HCT116 (cell line): Measurements from ENCODE around the gene SULT1A2. TPM values are rescaled to one million over a fixed set of nuclear protein-coding genes. Genes with fewer than 3 reads are reported as not detected.

ENCODE experiments used
- ATAC-seq: fragments of 200-7000 bp; cut with Tn5 transposase; 2 replicates; pipeline ENCODE4 v1.9.1; 2020; ENCODE audit warnings: mild to moderate bottlenecking, moderate library complexity
- BruUV-seq: library from RNA; stranded (reverse); fragments of 400-500 nt; replicated peaks from 2 replicates; lab custom pipeline; 2021; lab: Mats Ljungman, UMichigan
- CTCF ChIA-PET: fragments of 300-600 bp; sonication (Branson Sonifier 250); formaldehyde crosslinking; loops from one replicate; lab custom pipeline; 2021; ENCODE audit warnings: antibody characterized with exemption; lab: Charles Lee
- POLR2A ChIA-PET: fragments of 300-600, 350-600 bp; sonication (Branson Sonifier 250); formaldehyde crosslinking; loops from one replicate; lab custom pipeline; 2021; ENCODE audit warnings: antibody characterized with exemption; lab: Charles Lee
- RAD21 ChIA-PET, 2 experiments: fragments of 300-600 bp; sonication (Branson Sonifier 250); formaldehyde crosslinking; loops; one replicate each; lab custom pipeline; 2023; ENCODE audit warnings: low total read pairs in 2 of 2; ENCODE audit not compliant: uncharacterized antibody in 2 of 2, unreplicated experiment in 2 of 2, low non-redundant PET in 1 of 2; lab: Charles Lee
- DNase-seq: peaks from one replicate; pipeline ENCODE4 v3.0.0-alpha.2; 2010; ENCODE audit warnings: low read depth, low spot score
- H2AFZ ChIP-seq: fragments of 200-600 bp; shearing (Covaris generic), sonication (generic); 2 replicates; pipeline ENCODE4 v1.6.1; 2017; ENCODE audit warnings: low read depth, mixed run types, mixed read lengths, antibody characterized with exemption, low read length; ENCODE audit not compliant: poor library complexity, severe bottlenecking
- H3K27ac ChIP-seq: 2 replicates; pipeline ENCODE4 v1.5.1; 2012; ENCODE audit warnings: low read depth, low read length
- H3K27me3 ChIP-seq: fragments of 200-600 bp; sonication (generic); 2 replicates; pipeline ENCODE4 v1.6.1; 2016; ENCODE audit warnings: mixed run types, low read length, mixed read lengths; ENCODE audit not compliant: insufficient read depth
- H3K36me3 ChIP-seq, 2 experiments: fragments of 200-500 bp in 1 of 2; fragments of 200-600 bp in 1 of 2; sonication (Bioruptor generic) in 1 of 2; sonication (generic) in 1 of 2; 2 replicates each; pipeline versions ENCODE4 v1.5.1 to v1.6.1; 2014 to 2016; ENCODE audit warnings: low read length in 2 of 2, inconsistent platforms in 1 of 2, mixed read lengths in 1 of 2, mixed run types in 1 of 2; ENCODE audit not compliant: insufficient read depth in 2 of 2, control insufficient read depth in 1 of 2
- H3K4me1 ChIP-seq, 2 experiments: fragments of 200-600 bp in 1 of 2; sonication (generic) in 1 of 2; 2 replicates each; pipeline versions ENCODE4 v1.5.1 to v1.6.1; 2012 to 2017; ENCODE audit warnings: low read length in 2 of 2, inconsistent platforms in 1 of 2, mild to moderate bottlenecking in 1 of 2, mixed read lengths in 1 of 2, mixed run types in 1 of 2, moderate library complexity in 1 of 2; ENCODE audit not compliant: insufficient read depth in 2 of 2, control insufficient read depth in 1 of 2
- H3K4me2 ChIP-seq: fragments of 200-600 bp; sonication (generic); 2 replicates; pipeline ENCODE4 v1.6.1; 2017; ENCODE audit warnings: mixed run types, low read length, mixed read lengths
- H3K4me3 ChIP-seq, 2 experiments: fragments of 200-600 bp in 1 of 2; sonication (generic) in 1 of 2; replicated peaks in 1 of 2; 2 replicates each; pipeline ENCODE4 v1.5.1; 2011 to 2016; ENCODE audit warnings: low read length in 2 of 2, control low read depth in 1 of 2, low read depth in 1 of 2, mild to moderate bottlenecking in 1 of 2, mixed read lengths in 1 of 2, mixed run types in 1 of 2
- H3K79me2 ChIP-seq: fragments of 200-600 bp; sonication (generic); 2 replicates; pipeline ENCODE4 v1.6.1; 2017; ENCODE audit warnings: mild to moderate bottlenecking, mixed run types, low read length, moderate library complexity, mixed read lengths; ENCODE audit not compliant: insufficient read depth
- H3K9ac ChIP-seq: fragments of 200-600 bp; sonication (generic); 2 replicates; pipeline ENCODE4 v1.6.1; 2016; ENCODE audit warnings: low read length, mixed read lengths
- H3K9me2 ChIP-seq: fragments of 200-600 bp; sonication (generic), shearing (Covaris generic); 2 replicates; pipeline ENCODE4 v1.6.1; 2017; ENCODE audit warnings: mixed run types, mild to moderate bottlenecking, moderate library complexity; ENCODE audit not compliant: insufficient read depth
- H3K9me3 ChIP-seq, 2 experiments: fragments of 200-500 bp in 1 of 2; fragments of 200-600 bp in 1 of 2; sonication (Bioruptor generic) in 1 of 2; sonication (generic) in 1 of 2; 2 replicates each; pipeline ENCODE4 v1.6.1; 2014 to 2017; ENCODE audit warnings: low read length in 2 of 2, mixed read lengths in 2 of 2, inconsistent platforms in 1 of 2, low read depth in 1 of 2, mild to moderate bottlenecking in 1 of 2, mixed run types in 1 of 2, moderate library complexity in 1 of 2; ENCODE audit not compliant: control insufficient read depth in 1 of 2, insufficient read depth in 1 of 2
- H4K20me1 ChIP-seq: fragments of 200-600 bp; sonication (generic), shearing (Covaris generic); 2 replicates; pipeline ENCODE4 v1.6.1; 2017; ENCODE audit warnings: mixed run types, mild to moderate bottlenecking, moderate library complexity; ENCODE audit not compliant: insufficient read depth
- CBX3 ChIP-seq: IDR thresholded peaks from 2 replicates; pipeline ENCODE4 v1.6.1; 2012; ENCODE audit warnings: low read depth
- CEBPB ChIP-seq: IDR thresholded peaks from 2 replicates; pipeline ENCODE4 v1.6.1; 2012; ENCODE audit warnings: low read depth
- EGR1 ChIP-seq: IDR thresholded peaks from 2 replicates; pipeline ENCODE4 v1.6.1; 2012; ENCODE audit warnings: low read depth
- ELF1 ChIP-seq: IDR thresholded peaks from 2 replicates; pipeline ENCODE4 v1.6.1; 2012; ENCODE audit warnings: low read depth, borderline replicate concordance
- EZH2 ChIP-seq: fragments of 200-600 bp; sonication (generic); IDR thresholded peaks from 2 replicates; pipeline ENCODE4 v1.6.1; 2017; ENCODE audit warnings: antibody characterized with exemption, mixed run types
- EZH2phosphoT487 ChIP-seq: fragments of 200-600 bp; IDR thresholded peaks from 2 replicates; pipeline ENCODE4 v1.6.1; 2018; ENCODE audit warnings: antibody characterized with exemption, borderline replicate concordance
- FOSL1 ChIP-seq: IDR thresholded peaks from 2 replicates; pipeline ENCODE4 v1.6.1; 2012; ENCODE audit warnings: low read depth
- JUND ChIP-seq: IDR thresholded peaks from 2 replicates; pipeline ENCODE4 v1.6.1; 2012
- POLR2A ChIP-seq: IDR thresholded peaks from 2 replicates; pipeline ENCODE4 v1.7.0; 2011; ENCODE audit warnings: borderline replicate concordance; ENCODE audit not compliant: insufficient read depth, insufficient read length; ENCODE audit errors: extremely low read depth
- POLR2AphosphoS5 ChIP-seq: IDR thresholded peaks from 2 replicates; pipeline ENCODE4 v1.6.1; 2011; ENCODE audit warnings: mild to moderate bottlenecking, low read depth, low read length, moderate library complexity
- REST ChIP-seq: IDR thresholded peaks from 2 replicates; pipeline ENCODE4 v1.6.1; 2012; ENCODE audit warnings: low read depth
- SIN3A ChIP-seq: IDR thresholded peaks from 2 replicates; pipeline ENCODE4 v1.6.1; 2012; ENCODE audit warnings: low read depth
- SP1 ChIP-seq: IDR thresholded peaks from 2 replicates; pipeline ENCODE4 v1.6.1; 2012; ENCODE audit warnings: low read depth
- TCF7L2 ChIP-seq: IDR thresholded peaks from 2 replicates; pipeline ENCODE4 v1.7.0; 2011; ENCODE audit warnings: borderline replicate concordance, inconsistent platforms; ENCODE audit not compliant: insufficient read depth, insufficient read length; ENCODE audit errors: extremely low read depth
- YY1 ChIP-seq: IDR thresholded peaks from 2 replicates; pipeline ENCODE4 v1.6.1; 2011; ENCODE audit warnings: low read length, low read depth, moderate library complexity, mild to moderate bottlenecking; ENCODE audit not compliant: insufficient replicate concordance; ENCODE audit errors: extremely low read depth
- ZFX ChIP-seq: fragments of 450-650 bp; IDR thresholded peaks from 2 replicates; pipeline ENCODE4 v1.6.1; 2017
- ZNF274 ChIP-seq: fragments of 200-500 bp; sonication (Bioruptor generic); IDR thresholded peaks from 2 replicates; pipeline ENCODE4 v1.6.1; 2014; ENCODE audit warnings: mild to moderate bottlenecking, low read depth, low read length, inconsistent platforms
- intact Hi-C: fragments of 100-400 bp; cut with micrococcal nuclease; formaldehyde crosslinking; loops from 2 replicates; pipeline ENCODE4 v1.10.0; 2022
- total RNA-seq: library from RNA; stranded (reverse); gene quantifications from one replicate; pipeline ENCODE4 v1.2.1, GENCODE V29; 2021; ENCODE audit not compliant: unreplicated experiment
- TF ChIP-seq, protein P1 (sequence below), 3 experiments: fragments of 200-600 bp in 1 of 3; sonication (generic) in 1 of 3; IDR thresholded peaks in 2 of 3; conservative IDR thresholded peaks in 1 of 3; 2 replicates each; pipeline ENCODE4 v1.5.1; 2012 to 2017; ENCODE audit warnings: low read depth in 2 of 3, low read length in 2 of 3, antibody characterized with exemption in 1 of 3, borderline replicate concordance in 1 of 3, control low read depth in 1 of 3, mild to moderate bottlenecking in 1 of 3, mixed read lengths in 1 of 3, mixed run types in 1 of 3, moderate library complexity in 1 of 3; ENCODE audit not compliant: insufficient read depth in 1 of 3
- TF ChIP-seq, protein P2 (sequence below): IDR thresholded peaks from 2 replicates; pipeline ENCODE4 v1.6.1; 2012
- TF ChIP-seq, protein P3 (sequence below): IDR thresholded peaks from 2 replicates; pipeline ENCODE4 v1.6.1; 2011; ENCODE audit warnings: mild to moderate bottlenecking, low read length, moderate library complexity; ENCODE audit not compliant: insufficient replicate concordance; ENCODE audit errors: extremely low read depth

SULT1A2 gene
- total RNA-seq, 1 experiment from 2014 or later, result 1.9 TPM

DNA sequence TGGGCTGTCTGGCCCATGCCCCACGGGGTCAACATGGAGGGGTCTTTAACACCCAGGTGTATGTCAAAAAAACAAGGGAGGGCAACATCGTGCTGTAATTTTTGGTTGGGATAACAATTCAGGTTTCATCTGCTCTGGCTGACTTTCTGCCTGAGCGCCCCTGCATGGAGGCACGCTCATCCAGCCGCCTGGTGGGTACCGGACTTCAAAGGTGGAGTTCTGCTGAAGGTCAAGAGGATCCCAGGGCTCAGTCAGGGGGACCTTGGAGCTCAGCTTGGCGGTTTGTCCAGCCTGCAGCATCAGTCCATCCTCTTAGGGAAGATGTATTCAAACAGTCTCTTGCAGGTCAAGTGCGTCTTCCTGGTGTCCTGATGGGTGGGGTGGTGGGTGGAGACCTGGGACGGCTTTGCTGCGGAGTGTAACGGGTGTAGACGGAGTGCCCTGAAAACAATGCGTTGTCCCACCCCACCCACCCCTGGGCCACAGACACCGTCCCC is 48.5 kb downstream of the SULT1A2 start:
- TF ChIP-seq POLR2A (no peak), FOSL1 (no peak), TCF7L2 (no peak), JUND (no peak), EZH2 (no peak), CEBPB (no peak), EZH2phosphoT487 (no peak), ZNF274 (no peak), EGR1 (no peak), ZFX (no peak), SIN3A (no peak), CBX3 (no peak), POLR2AphosphoS5 (no peak), SP1 (no peak), REST (no peak), ELF1 (no peak), YY1 (no peak)
- TF ChIP-seq, protein P1, sequence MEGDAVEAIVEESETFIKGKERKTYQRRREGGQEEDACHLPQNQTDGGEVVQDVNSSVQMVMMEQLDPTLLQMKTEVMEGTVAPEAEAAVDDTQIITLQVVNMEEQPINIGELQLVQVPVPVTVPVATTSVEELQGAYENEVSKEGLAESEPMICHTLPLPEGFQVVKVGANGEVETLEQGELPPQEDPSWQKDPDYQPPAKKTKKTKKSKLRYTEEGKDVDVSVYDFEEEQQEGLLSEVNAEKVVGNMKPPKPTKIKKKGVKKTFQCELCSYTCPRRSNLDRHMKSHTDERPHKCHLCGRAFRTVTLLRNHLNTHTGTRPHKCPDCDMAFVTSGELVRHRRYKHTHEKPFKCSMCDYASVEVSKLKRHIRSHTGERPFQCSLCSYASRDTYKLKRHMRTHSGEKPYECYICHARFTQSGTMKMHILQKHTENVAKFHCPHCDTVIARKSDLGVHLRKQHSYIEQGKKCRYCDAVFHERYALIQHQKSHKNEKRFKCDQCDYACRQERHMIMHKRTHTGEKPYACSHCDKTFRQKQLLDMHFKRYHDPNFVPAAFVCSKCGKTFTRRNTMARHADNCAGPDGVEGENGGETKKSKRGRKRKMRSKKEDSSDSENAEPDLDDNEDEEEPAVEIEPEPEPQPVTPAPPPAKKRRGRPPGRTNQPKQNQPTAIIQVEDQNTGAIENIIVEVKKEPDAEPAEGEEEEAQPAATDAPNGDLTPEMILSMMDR (IDR thresholded peaks at IDR 0.05 in 2 of 3, conservative IDR thresholded peaks at IDR 0.05 in 1 of 3; ENCODE audit: borderline replicate concordance in 1 of 3, insufficient read depth in 1 of 3, low read depth in 2 of 3, low read length in 2 of 3), result no peak
- TF ChIP-seq, protein P2, sequence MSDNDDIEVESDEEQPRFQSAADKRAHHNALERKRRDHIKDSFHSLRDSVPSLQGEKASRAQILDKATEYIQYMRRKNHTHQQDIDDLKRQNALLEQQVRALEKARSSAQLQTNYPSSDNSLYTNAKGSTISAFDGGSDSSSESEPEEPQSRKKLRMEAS, result no peak
- TF ChIP-seq, protein P3, sequence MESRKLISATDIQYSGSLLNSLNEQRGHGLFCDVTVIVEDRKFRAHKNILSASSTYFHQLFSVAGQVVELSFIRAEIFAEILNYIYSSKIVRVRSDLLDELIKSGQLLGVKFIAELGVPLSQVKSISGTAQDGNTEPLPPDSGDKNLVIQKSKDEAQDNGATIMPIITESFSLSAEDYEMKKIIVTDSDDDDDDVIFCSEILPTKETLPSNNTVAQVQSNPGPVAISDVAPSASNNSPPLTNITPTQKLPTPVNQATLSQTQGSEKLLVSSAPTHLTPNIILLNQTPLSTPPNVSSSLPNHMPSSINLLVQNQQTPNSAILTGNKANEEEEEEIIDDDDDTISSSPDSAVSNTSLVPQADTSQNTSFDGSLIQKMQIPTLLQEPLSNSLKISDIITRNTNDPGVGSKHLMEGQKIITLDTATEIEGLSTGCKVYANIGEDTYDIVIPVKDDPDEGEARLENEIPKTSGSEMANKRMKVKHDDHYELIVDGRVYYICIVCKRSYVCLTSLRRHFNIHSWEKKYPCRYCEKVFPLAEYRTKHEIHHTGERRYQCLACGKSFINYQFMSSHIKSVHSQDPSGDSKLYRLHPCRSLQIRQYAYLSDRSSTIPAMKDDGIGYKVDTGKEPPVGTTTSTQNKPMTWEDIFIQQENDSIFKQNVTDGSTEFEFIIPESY, result no peak
- no peak overlapping the region for H2AFZ ChIP-seq
- H3K4me1 ChIP-seq, result peaks cover 0 to 6% of the 10 kb centered on the region in 2 experiments; a peak in 2 of 4 replicates
- no peaks in the 10 kb centered on the region for H3K79me2 ChIP-seq
- H3K4me3 ChIP-seq, result no peak overlapping the region
- H3K36me3 ChIP-seq, result no peaks in the 10 kb centered on the region
- no peak overlapping the region for H3K4me2 ChIP-seq
- no peaks in the 10 kb centered on the region for H3K27me3 ChIP-seq
- BruUV-seq, result no TSS peak
- ChIA-PET RAD21 (no interaction called here), CTCF (no interaction called here), POLR2A (no interaction called here)
- H3K9me2 ChIP-seq, result no peaks in the 10 kb centered on the region
- no peak overlapping the region for H3K27ac ChIP-seq
- H3K9me3 ChIP-seq, result no peaks in the 10 kb centered on the region
- DNase-seq (no peak), ATAC-seq (no peak)
- H3K9ac ChIP-seq, result no peak overlapping the region
- no peaks in the 10 kb centered on the region for H4K20me1 ChIP-seq
- intact Hi-C loops, result loop anchor here (5.0 kb wide), 2 partner anchors 226 to 336 kb away; partner anchors contain the start of gene XPO6
